Embryonic facial prominence (tissue), 1 donor: ENCODE results near the gene CACUL1.
"Not testable (repeated sequence)": the region's sequence is repeated elsewhere in the genome, so short reads cannot be mapped to it uniquely, and the experiment has no call there.

Experiments
- DNase-seq: peaks from one replicate; pipeline ENCODE4 v3.0.0-alpha.2; 2016; ENCODE audit errors: extremely low spot score

CACUL1 gene

GRCh38 chr10:118754556-118755423 is at the start of gene CACUL1:
CACUL1 (minus strand) TSS chr10:118754970; CDS start chr10:118754762, 208 bp downstream.
- DNase-seq: peak; percentile 99

DNA sequence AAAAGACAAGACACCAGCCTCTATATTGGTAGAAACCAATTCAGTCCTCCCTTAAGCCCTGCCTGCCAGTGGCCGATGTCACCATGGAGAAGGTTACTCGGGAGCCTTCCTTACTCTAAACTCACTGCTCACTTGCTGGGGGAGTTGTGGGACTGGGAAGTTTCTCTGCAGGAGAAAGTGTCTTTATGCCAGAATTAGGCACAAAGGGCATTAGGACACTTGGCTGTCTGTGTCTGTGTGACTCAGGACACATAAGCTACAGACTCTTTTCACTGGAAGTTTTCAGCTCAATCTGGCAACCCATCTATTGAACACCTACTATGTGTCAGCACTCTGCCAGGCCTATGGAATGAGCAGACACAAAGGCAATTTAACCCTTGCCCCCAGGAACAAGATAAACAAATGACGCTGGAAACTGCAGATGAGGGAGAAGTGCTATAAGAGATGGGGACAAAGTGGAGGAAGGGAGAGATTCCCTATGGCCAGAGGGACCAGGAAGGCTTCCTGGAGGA is 49.5 kb upstream of the CACUL1 start:
- DNase-seq: no peak

GRCh38 chr10:118802126-118802793 is 47.5 kb upstream of the CACUL1 start:
- no peak for DNase-seq

GRCh38 chr10:118800920-118801319 is 46.1 kb upstream of the CACUL1 start:
- DNase-seq: no peak

DNA sequence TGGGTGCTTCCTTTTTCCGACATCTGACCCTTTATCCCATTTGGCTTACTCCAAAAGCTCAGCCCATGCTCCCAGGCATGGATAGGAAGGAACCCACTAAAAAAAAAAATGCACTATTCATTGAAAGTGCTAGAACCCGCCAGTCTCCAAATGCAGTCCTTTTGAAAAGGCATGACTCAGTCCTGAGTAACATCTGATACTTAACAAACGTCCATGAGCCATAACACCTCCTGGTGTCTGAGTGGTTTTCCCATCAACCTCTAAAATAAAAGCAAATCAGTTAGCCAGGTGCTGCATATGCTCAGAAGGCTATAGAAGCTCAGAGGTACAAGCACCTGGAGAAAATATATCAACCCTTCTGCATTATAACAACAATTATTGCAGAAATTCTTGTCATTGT is 45.0 kb upstream of the CACUL1 start:
- DNase-seq: no peak

DNA sequence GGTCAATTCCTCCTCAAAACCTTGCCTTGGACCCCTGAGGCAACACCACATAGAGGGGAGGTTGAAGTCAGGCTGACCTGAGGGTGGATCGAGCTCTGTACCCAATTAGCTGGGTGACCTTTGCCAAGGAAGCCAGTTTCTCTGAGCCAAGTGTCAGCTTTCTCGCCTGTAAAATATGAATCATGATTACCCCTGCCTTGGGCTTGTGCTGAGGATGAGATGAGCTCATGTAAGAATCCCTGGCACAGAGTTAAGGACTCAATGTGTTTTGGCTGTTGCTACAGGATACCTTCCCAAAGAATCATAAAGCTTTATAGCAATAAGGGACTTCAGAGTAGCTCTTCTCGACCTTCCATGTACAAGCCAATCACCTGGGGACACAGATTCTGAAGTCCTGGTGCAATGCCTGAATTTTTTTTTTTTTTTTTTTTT is 43.5 kb upstream of the CACUL1 start:
- no peak for DNase-seq

DNA sequence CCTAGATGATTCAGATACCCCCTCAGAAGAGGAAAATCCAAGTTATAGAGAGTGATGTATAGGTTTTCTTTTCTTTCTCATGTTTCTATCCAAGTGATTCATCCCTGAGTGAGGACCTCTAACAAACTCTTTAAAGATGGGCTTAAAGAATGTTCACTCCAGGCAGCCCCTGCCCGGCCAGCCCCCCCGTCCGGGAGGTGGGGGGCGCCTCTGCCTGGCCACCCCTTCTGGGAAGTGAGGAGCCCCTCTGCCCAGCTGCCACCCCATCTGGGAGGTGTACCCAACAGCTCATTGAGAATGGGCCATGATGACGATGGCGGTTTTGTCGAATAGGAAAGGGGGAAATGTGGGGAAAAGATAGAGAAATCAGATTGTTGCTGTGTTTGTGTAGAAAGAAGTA is 40.2 kb upstream of the CACUL1 start:
- not testable (repeated sequence) for DNase-seq

DNA sequence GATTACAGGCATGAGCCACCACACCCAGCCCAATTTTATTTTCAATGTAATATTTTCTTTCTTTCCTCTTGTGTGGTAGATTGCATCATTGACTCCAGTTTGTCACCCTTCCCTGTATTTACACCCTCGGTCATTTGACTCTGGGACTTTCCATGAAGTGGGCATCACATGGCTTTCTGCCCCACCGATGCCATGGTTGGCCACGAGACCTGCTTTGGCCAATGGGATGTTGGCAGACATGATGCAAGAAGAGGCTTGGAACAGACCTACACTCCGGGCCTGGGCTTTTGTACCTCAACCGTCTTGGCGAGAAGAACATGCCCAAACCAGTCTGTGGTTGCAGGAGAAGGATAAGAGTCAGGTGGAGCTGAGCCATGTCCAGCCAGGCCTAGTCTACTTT is 38.8 kb upstream of the CACUL1 start:
- DNase-seq: no peak

GRCh38 chr10:118792526-118792925 is 37.8 kb upstream of the CACUL1 start:
- no peak for DNase-seq

- DNase-seq: no peak
Measured at GRCh38 chr10:118790058-118790457, 35.3 kb upstream of the CACUL1 start.

DNA sequence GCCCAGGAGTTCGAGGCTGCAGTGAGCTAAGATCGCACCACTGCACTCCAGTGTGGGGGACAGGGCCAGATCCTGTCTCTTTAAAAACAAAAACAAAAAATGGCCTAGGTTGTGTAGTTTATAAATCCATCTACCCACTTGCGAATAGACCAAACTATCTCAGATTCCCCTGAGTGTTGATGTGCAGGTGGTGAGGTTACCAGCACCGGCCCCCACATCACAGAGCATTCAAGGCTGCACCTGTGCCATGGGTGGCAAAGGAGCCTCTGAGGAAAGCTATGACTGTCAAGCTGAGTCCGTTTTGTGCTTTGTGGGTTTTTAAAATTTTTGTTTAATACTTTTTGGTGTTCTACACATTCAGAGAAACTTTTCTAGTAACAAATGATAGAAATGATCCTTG is 30.8 kb upstream of the CACUL1 start:
- DNase-seq: no peak

DNA sequence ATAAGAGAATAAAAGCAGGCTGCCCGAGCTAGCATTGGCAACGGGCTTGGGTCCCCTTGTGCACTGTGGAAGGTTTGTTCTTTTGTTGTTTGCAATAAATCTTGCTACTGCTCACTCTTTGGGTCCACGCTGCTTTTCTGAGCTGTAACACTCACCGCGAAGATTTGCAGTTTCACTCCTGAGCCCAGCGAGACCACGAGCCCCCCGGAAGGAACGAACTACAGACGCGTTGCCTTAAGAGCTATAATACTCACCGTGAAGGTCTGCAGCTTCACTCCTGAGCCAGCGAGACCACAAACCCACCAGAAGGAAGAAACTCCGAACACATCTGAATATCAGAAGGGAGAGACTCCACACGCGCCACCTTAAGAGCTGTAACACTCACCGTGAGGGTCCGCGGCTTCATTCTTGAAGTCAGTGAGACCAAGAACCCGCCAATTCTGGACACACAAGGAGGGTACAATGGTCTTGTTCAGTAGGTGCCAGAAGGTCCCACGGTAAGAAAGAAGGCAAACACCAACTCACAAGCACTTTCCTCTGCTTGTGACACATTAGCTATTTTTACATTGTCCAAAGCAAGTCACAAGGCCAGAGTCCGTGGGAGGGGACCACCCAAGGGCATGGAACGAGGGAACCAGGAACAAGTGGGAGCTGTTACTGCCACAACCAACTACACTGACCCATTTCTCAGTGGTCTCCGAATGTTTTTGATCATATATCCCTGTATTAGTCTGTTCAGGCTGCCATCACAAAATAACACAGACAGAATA is 29.2 kb upstream of the CACUL1 start:
- no peak for DNase-seq

GRCh38 chr10:118782916-118783465 is 28.2 kb upstream of the CACUL1 start:
- not testable (repeated sequence) for DNase-seq

GRCh38 chr10:118781541-118781940 is 26.8 kb upstream of the CACUL1 start:
- DNase-seq: no peak

DNA sequence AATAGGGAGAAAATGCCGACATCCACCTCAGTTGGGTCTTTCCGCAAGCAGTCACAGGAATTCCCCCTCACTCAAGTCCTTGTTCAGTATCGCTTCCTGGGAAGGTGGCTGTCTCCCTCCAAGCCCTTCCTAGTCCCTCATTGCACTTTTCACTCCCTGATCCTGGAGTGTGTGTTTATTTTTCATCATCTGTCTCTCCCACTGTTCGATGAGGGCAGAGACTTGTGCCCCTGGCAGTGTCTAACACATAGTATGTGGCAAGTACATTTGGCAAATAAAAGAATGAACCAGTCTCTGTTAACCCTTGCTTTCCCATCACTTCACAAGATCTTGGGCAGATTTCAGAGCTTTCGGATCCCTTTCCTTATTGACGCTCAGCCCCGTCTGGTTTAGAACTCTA is 24.0 kb upstream of the CACUL1 start:
- DNase-seq: no peak

DNA sequence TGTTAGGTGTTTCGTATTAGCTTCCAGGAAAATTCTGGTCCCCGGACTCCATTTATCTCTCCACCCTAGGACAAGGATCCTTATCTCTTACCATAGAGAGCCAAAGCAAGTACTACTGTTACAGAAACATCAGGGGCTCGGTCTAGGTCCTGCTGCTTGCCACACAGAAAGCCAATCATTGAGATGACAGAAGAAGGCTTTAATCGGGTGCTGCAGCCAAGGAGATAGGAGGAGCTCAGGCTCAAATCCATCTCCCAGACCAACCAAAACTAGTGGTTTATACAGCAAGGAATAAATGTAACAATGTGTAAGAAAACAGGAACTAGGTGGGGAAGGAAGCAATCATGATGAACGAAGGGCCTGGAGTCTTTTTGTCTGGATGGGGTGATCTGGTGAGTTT is 22.2 kb upstream of the CACUL1 start:
- no peak for DNase-seq

DNA sequence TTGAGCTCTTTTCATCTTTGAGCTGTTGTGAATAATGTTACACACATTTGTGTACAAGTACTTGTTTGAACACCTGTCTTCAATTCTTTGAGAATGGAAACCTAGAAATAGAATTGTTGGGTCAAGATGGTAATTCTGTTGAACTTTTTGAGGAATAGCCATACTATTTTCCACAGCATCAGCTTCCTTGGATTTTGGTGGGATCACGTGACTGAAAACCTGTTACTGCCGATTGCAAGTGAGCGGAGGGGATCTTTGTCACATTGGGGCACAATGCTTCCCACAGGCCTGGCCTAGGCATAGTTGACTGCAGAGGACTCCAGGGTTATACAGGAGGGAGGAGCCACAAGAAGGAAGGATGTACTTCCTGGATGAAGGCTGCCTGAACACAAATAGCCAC is 21.3 kb upstream of the CACUL1 start:
- DNase-seq: no peak

GRCh38 chr10:118775478-118775877 is 20.7 kb upstream of the CACUL1 start:
- DNase-seq: no peak

- no peak for DNase-seq
Measured at GRCh38 chr10:118773041-118773440, 18.3 kb upstream of the CACUL1 start.

DNA sequence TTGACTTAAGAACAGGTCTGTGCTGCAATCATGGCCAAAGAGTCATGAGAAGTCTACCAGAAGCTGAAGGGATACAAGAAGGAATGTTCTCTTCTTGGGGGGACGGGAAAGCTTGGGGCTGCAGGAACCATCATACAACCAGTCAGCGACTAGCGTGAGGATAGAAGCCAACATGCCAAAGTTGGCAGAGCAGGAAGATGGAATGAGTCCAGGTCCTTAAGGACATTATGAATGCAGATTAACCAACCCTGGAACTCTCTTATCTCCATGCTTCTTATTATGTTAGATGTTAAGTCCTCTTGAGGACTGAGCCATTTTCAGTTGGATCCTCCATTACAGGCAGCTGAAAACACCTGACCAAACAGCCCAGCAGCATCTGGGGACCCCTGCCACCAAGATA is 17.2 kb upstream of the CACUL1 start:
- DNase-seq: no peak

DNA sequence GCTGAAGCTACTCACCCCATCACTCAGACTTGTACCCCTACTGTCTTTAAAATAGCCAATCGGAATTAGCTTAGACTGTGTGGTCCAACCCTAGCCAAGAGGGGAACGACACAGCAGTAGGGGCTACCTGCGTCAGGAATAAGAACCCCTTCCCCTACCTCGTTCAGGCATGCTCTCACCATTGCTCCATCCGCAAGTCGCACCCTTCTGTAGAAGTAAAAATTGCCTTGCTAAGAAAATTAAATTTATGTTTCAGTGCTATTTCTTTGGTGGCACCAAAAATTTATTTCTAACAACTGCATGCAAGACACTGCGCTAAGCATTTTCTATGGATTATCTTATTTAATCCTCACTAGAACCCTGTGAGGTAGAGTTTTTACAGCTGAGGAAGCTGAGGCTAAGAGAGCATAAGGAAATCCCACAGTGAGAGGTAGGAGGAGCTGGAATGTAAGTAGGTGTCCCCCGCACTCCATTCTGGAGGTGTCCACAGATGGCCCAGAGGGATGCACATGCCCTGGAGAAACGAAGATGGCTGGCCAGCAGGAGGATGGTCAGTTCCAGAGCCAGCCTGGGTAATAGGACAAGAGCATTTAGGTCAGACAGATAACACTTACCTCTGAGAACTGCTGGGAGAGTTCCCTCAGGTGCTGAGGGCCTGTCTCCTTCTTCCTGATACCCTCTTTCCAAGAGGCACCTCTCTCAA is 15.3 kb upstream of the CACUL1 start:
- DNase-seq: no peak
